Heart right ventricle (tissue), 16 donors: ENCODE results near the gene WIPF1. TPM values are rescaled to one million over a fixed set of nuclear protein-coding genes. Genes with fewer than 3 reads are reported as not detected.

Experiments used
- ATAC-seq, 8 donors: fragments of 200-7000 bp; cut with Tn5 transposase; one replicate each; pipeline ENCODE4 v1.9.1; 2020; ENCODE audit warnings: mild to moderate bottlenecking in 8 of 8, moderate library complexity in 8 of 8, moderate number of reproducible peaks in 1 of 8
- DNase-seq, 2 donors: peaks; one replicate each; pipeline ENCODE4 v3.0.0-alpha.2; 2020
- H3K27ac ChIP-seq, 10 donors: fragments of 200-600 bp; sonication (generic) in 2 of 10; one replicate each; pipeline versions ENCODE4 v1.5.0 to v1.8.0; 2020 to 2022; ENCODE audit warnings: mild to moderate bottlenecking in 3 of 10
- H3K27me3 ChIP-seq, 7 donors: fragments of 200-600 bp; one replicate each; pipeline ENCODE4 v1.8.0; 2021 to 2022; ENCODE audit warnings: mild to moderate bottlenecking in 2 of 7
- H3K36me3 ChIP-seq, 9 donors: fragments of 200-600 bp; sonication (generic) in 1 of 9; one replicate each; pipeline versions ENCODE4 v1.5.0 to v1.8.0; 2020 to 2022; ENCODE audit warnings: mild to moderate bottlenecking in 2 of 9
- H3K4me1 ChIP-seq, 9 donors: fragments of 200-600 bp; sonication (generic) in 1 of 9; one replicate each; pipeline versions ENCODE4 v1.5.0 to v1.8.0; 2020 to 2022; ENCODE audit warnings: mild to moderate bottlenecking in 4 of 9
- H3K4me3 ChIP-seq, 10 donors: fragments of 200-600 bp; sonication (generic) in 2 of 10; one replicate each; pipeline versions ENCODE4 v1.5.0 to v1.8.0; 2020 to 2022; ENCODE audit warnings: mild to moderate bottlenecking in 7 of 10, moderate library complexity in 2 of 10
- H3K9me3 ChIP-seq, 11 donors: fragments of 200-600 bp in 10 of 11; sonication (generic) in 2 of 11; one replicate each; pipeline versions ENCODE4 v1.5.0 to v1.8.0; 2013 to 2022; ENCODE audit warnings: mild to moderate bottlenecking in 2 of 11, control low read depth in 1 of 11, moderate library complexity in 1 of 11
- CTCF ChIP-seq, 9 donors: fragments of 200-600 bp; sonication (generic) in 2 of 9; IDR thresholded peaks; one replicate each; pipeline versions ENCODE4 v1.5.0 to v1.8.0; 2021 to 2022; ENCODE audit warnings: antibody characterized with exemption in 9 of 9, mild to moderate bottlenecking in 5 of 9, moderate library complexity in 1 of 9
- WGBS, 2 donors: extraction: QIAGEN DNeasy Blood & Tissue Kit; methylation state at CpG; one replicate each; pipeline ENCODE4 v1.1.7; 2013; ENCODE audit warnings: inconsistent platforms in 1 of 2; 5-methylcytosine and 5-hydroxymethylcytosine counted together
- intact Hi-C, 10 donors: fragments of 100-400 bp; cut with DNase I; formaldehyde crosslinking; loops; one replicate each; pipeline versions ENCODE4 v1.11.1 to v1.14.2; 2022
- polyA plus RNA-seq, 2 donors: library from polyadenylated mRNA; stranded (reverse); fragments of 200-250 nt; gene quantifications; one replicate each; pipeline ENCODE4 v1.2.3, GENCODE V29; 2013
- total RNA-seq, 10 donors: library from RNA; stranded (reverse); fragmentation: NEBNext Ultra II Directional in 3 of 10; extraction: Animal tissue kit (Norgen Biotek cat#: 25700) in 3 of 10; gene quantifications; one replicate each; pipeline versions ENCODE4 v1.2.1 to v1.2.4, GENCODE V29; 2021 to 2023
- donor health status: Arrhythmogenic right ventricular cardiomyopathy.
- donor health status: ischemic (EF 13 %, LVEDD 7.1; RV severe dilation, severe dysfunction).
- donor health status: healthy with polysubstance abuse.
- donor health status: DM: no; HTN: yes; CAD: no.
- donor health status: DM: no; HTN: no; CAD: no.
- donor health status: ischemic (EF 25% LVEDD 6.9; RV normal size, moderate dysfunction).
- donor health status: ischemic (EF 25% LVEDD 5.7; RV mildly dilated, moderate dysfunction).
- donor health status: healthy.
- donor health status: DM: yes; HTN: yes; CAD: no.
- donor health status: Ischemic cardiomyopathy.
- donor health status: ischemic (EF 35%, LVEDD 5.7; RV mildly dilated, moderate dysfunction).
- donor health status: nonischemic (EF 11% LVEDD 7.7; RV severe dilation, severe dysfunction).
- donor health status: DM: yes; HTN: yes; CAD: no.
- donor health status: PGD.
- donor health status: ischemic (EF 29% LVEDD 5.4; RV normal size, mild dysfunction).
- donor health status: nonischemic (EF 23%, LVEDD 6.1; RV moderate dilation, normal function).

The WIPF1 gene
- total and polyA plus RNA-seq, 12 donors: 9.1 to 48.1 (median 15.6) TPM

- 81 to 92% methylated on average over 3 of the region's 3 CpGs for WGBS, 2 donors
- Histone ChIP-seq H3K36me3 (no peaks in the 10 kb centered on the region), H3K4me3 (no peak overlapping the region), H3K27me3 (no peaks in the 10 kb centered on the region), H3K4me1 (no peaks in the 10 kb centered on the region), H3K27ac (no peak overlapping the region), H3K9me3 (peaks cover 0 to 33% (median 7%) of the 10 kb centered on the region in 11 donors)
- no peak for TF ChIP-seq CTCF (IDR thresholded peaks at IDR 0.05)
- no peak for ATAC-seq
- no peak for DNase-seq
- intact Hi-C loops: no loop called here
These were observed 85.3 kb downstream of the WIPF1 start for GRCh38 chr2:174512345-174512744.

GRCh38 chr2:174511580-174512260 lies 85.9 kb downstream of the WIPF1 start:
- WGBS, 2 donors: 54 to 55% methylated on average over 5 of the region's 5 CpGs
- Histone ChIP-seq H3K9me3 (peaks cover 0 to 33% (median 7%) of the 10 kb centered on the region in 11 donors), H3K4me1 (no peaks in the 10 kb centered on the region), H3K27me3 (no peaks in the 10 kb centered on the region), H3K36me3 (no peaks in the 10 kb centered on the region), H3K4me3 (no peak overlapping the region), H3K27ac (no peak overlapping the region)
- DNase-seq: no peak
- no peak for ATAC-seq
- TF ChIP-seq CTCF (IDR thresholded peaks at IDR 0.05): no peak
- intact Hi-C loops: no loop called here

GRCh38 chr2:174510583-174511189 lies 86.9 kb downstream of the WIPF1 start:
- H3K36me3 ChIP-seq: no peaks in the 10 kb centered on the region
- H3K4me3 ChIP-seq: no peak overlapping the region
- ATAC-seq: no peak
- 35 to 45% methylated on average over 2 of the region's 2 CpGs for WGBS, 2 donors
- intact Hi-C loops: no loop called here
- no peak for DNase-seq
- no peaks in the 10 kb centered on the region for H3K27me3 ChIP-seq
- H3K4me1 ChIP-seq: no peaks in the 10 kb centered on the region
- TF ChIP-seq CTCF (IDR thresholded peaks at IDR 0.05): no peak
- H3K9me3 ChIP-seq: peaks cover 0 to 33% (median 7%) of the 10 kb centered on the region in 11 donors
- H3K27ac ChIP-seq: no peak overlapping the region

Other genes with a start within 250 kb of the WIPF1 start
- 10 to 100 TPM; 35.6 to 57.0 (median 45.2) TPM for gene SCRN3, start 202.1 kb downstream of the WIPF1 start, total RNA-seq
- gene SCRN3, start 202.1 kb downstream of the WIPF1 start, polyA plus RNA-seq: 10 to 100 TPM; 10.3 to 14.6 TPM
- gene GPR155, start 110.8 kb downstream of the WIPF1 start, total RNA-seq: 10 to 100 TPM; 10.7 to 17.9 (median 14.6) TPM
- gene GPR155, start 110.8 kb downstream of the WIPF1 start, polyA plus RNA-seq: 1 to 10 TPM; 2.3 to 4.8 TPM
- gene CHRNA1, start 166.7 kb upstream of the WIPF1 start, total RNA-seq: 1 to 10 TPM in 2 of 10 donors, under 1 TPM in 3, not detected in 5; 0.19 to 1.3 (median 0.93) TPM
- under 1 TPM; 0.07 to 0.29 TPM for gene CHRNA1, start 166.7 kb upstream of the WIPF1 start, polyA plus RNA-seq